CD4-positive, alpha-beta T cell treated with Interleukin-4 for 1 hour (primary cell): ENCODE measurements around the gene HOXB3.
"Not testable (repeated sequence)": the region's sequence is repeated elsewhere in the genome, so short reads cannot be mapped to it uniquely, and the experiment has no call there.

ENCODE experiments used
- DNase-seq, 2 donors: peaks; one replicate each; pipeline ENCODE4 v3.0.0-alpha.2; 2020 to 2022

Gene HOXB3

DNA sequence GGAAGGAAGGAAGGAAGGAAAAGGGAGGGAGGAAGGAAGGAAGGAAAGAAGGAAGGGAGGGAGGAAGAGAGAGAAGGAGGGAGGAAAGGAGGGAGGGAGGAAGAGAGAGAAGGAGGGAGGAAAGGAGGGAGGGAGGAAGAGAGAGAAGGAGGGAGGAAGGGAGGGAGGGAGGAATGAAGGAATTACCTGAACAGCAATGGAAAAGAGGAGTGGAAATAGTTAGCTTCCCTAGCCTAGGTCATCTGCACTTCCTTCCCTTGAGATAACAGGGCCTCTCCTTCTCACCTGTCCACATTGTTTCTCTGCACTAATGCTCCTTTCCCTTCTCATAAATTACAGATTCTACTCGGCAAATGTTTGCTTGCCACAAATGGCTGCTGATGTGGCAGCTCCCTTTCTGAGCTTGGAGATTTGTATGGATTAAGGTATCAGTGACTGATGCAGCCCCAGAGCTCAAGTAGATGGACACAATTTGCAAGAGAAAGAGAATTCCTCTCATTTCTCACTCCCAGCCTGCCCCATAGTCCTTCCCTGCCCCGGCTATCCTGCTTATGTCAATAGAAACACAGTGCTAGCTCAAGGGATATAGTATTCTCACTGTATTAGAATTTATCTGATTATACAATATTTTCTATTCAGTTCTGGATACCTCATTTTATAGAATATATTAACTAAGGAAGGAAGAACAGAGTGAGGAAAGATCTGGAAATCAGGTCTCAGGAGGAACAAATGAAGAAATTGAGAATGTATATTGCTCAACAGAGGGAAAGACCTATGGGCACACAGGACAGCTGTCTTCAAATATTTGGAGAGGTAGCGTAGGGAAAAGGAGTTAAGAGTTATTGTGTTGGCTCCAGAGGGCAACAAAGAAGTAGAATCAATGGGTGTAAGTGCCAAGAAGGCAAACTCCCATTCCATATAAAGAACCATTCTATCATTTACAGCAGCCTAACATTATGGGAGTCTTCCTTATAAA, 73.8 kb downstream of the HOXB3 start:
- no peak for DNase-seq

DNA sequence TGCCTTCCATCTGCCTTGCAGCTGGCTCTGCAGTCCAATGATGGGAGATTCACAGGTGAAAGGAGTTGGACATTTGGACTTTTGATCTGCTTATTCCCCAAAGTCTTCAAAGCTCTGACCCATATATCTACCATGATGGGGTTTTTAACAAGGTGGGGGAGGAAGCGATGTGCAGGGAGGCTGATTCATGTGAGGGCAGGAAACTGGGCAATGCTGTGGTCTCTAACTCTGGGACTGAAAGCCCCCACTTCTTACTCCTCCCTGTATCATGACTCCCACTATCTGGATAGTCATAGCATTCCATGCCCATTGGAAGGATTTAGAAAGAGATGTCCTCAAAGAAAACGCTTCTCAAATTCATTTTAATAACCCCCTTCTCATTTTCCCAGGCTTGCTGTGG, 75.6 kb downstream of the HOXB3 start:
- DNase-seq = no peak

- no peak for DNase-seq
Observed at GRCh38 chr17:48513666-48514455, 76.2 kb downstream of the HOXB3 start.

- DNase-seq = peak in 1 of 2 donors; percentile 41
Observed at GRCh38 chr17:48513097-48513496, 76.9 kb downstream of the HOXB3 start.

GRCh38 chr17:48510761-48511604, 79.1 kb downstream of the HOXB3 start:
- DNase-seq = peak; percentile 11 to 59

DNA sequence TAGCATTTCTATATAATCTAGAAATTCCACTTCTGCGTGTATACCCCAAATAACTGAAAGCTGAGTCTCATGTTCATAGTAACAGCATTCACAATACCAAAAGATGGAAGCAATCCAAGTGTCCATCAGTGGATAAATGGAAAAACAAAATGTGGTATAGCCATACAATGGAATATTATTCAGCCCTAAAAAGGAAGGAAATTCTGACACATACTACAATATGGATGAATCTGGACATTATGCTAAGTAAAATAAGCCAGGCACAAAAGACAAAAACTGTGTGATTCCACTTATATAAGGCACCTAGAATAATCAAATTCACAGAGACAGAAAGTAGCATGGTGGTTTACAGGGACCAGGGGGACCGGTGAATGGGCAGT, 79.7 kb downstream of the HOXB3 start:
- DNase-seq = no peak

DNA sequence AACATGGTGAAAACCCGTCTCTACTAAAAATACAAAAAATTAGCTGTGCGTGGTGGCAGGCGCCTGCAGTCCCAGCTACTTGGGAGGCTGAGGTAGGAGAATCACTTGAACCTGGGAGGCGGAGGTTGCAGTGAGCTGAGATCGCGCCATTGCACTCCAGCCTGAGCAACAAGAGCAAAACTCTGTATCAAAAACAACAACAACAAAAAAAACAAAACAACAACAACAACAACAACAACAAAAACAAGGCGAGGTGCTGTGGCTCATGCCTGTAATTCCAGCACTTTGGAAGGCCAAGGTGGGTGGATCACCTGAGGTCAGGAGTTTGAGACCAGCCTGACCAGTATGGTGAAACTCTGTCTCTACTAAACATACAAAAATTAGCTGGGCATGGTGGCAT, 80.3 kb downstream of the HOXB3 start:
- not testable (repeated sequence) for DNase-seq

- DNase-seq = no peak
Observed at GRCh38 chr17:48506246-48506645, 83.8 kb downstream of the HOXB3 start.

GRCh38 chr17:48505788-48506187, 84.3 kb downstream of the HOXB3 start:
- DNase-seq = peak; percentile 61 to 71

GRCh38 chr17:48504953-48505352, 85.1 kb downstream of the HOXB3 start:
- no peak for DNase-seq

- DNase-seq = no peak
Observed at GRCh38 chr17:48503747-48504146, 86.3 kb downstream of the HOXB3 start.

DNA sequence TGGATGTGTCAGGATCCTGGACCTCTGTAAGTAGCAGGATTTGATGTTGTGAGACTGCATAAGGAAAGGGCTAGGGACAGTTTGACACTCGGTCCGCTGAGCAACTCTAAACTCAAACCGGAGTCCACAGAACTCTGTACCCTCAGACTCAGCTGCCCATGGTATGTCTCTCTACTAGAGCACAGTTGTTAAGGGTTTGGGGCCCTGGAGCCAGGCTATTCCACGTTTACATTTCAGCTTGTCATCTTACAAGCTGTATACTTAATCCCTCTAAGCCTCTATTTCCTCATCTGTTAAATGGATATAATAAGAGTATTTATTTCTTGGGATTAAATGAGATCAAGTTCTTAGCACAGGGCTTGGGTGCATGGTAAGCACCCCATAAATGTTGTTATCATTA, 87.1 kb downstream of the HOXB3 start:
- DNase-seq = no peak

- DNase-seq = no peak
Observed at GRCh38 chr17:48502312-48502711, 87.7 kb downstream of the HOXB3 start.

GRCh38 chr17:48500435-48501426, 89.3 kb downstream of the HOXB3 start:
- DNase-seq = no peak

DNA sequence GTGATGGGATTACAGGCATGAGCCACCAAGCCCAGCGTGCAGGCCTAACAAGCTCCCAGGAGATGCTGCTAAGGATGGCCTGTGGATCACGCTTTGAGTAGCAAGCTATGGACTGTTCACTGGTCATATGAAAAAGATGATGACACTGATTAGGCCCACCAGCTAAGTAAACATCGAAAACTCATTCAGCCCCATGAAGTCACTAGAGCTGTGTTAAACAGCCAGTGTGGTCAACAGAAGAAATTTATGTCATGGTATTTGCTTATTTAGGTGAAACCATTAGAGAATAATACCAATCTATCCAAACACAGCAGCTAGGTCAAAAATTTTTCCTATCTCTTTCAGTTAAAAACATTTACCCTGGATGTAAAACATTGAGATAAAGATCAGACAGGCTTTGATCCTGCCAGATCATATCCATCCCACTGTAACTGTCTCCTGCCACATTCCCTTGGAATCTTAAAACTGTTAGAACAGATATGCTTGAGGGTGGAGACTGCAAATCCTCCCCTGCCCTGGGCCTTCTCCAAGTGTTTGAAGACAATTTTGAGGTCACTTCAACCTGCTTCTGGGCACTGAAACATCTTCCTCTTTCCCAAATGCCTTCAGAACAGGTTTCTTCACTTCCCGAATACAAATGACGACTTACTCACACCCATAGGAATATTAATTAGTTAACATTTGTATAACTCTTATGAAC, 90.2 kb downstream of the HOXB3 start:
- no peak for DNase-seq

GRCh38 chr17:48499248-48499647, 90.8 kb downstream of the HOXB3 start:
- DNase-seq = no peak
